Measurements from ENCODE around the gene MRAP. TPM values are rescaled to one million over a fixed set of nuclear protein-coding genes. Genes with fewer than 3 reads are reported as not detected.
"Not testable (repeated sequence)": the region's sequence is repeated elsewhere in the genome, so short reads cannot be mapped to it uniquely, and the experiment has no call there.

The MRAP gene
- total RNA-seq, 1 experiment from 2014 or later: not detected

- Histone ChIP-seq H3K9me3 (replicated peaks) (no peaks in the 10 kb centered on the region), H3K4me3 (no peak overlapping the region), H3K27me3 (no peaks in the 10 kb centered on the region), H3K27ac (no peak overlapping the region), H3K4me1 (no peaks in the 10 kb centered on the region), H3K36me3 (peaks cover 25% of the 10 kb centered on the region)
- no peak for DNase-seq
Observed at GRCh38 chr21:32308696-32309095, 10.0 kb downstream of the MRAP start.

- no peak for DNase-seq
- no peaks in the 10 kb centered on the region for H3K9me3 ChIP-seq (replicated peaks)
- H3K4me1 ChIP-seq: no peaks in the 10 kb centered on the region
- H3K27ac ChIP-seq: no peak overlapping the region
- H3K4me3 ChIP-seq: no peak overlapping the region
- H3K27me3 ChIP-seq: no peaks in the 10 kb centered on the region
- peaks cover 35% of the 10 kb centered on the region for H3K36me3 ChIP-seq
Observed at GRCh38 chr21:32309906-32310460, 11.3 kb downstream of the MRAP start.

- H3K36me3 ChIP-seq: peaks cover 43% of the 10 kb centered on the region
- not testable (repeated sequence) for H3K27me3 ChIP-seq; H3K4me1 ChIP-seq; H3K27ac ChIP-seq; DNase-seq; H3K4me3 ChIP-seq; H3K9me3 ChIP-seq (replicated peaks)
Observed at GRCh38 chr21:32310976-32311375, 12.3 kb downstream of the MRAP start.

GRCh38 chr21:32311621-32312020, 13.0 kb downstream of the MRAP start:
- H3K9me3 ChIP-seq (replicated peaks): no peaks in the 10 kb centered on the region
- H3K4me1 ChIP-seq: no peaks in the 10 kb centered on the region
- DNase-seq: no peak
- H3K36me3 ChIP-seq: peaks cover 49% of the 10 kb centered on the region
- H3K27ac ChIP-seq: no peak overlapping the region
- no peak overlapping the region for H3K4me3 ChIP-seq
- no peaks in the 10 kb centered on the region for H3K27me3 ChIP-seq

- Histone ChIP-seq H3K36me3 (peaks cover 48% of the 10 kb centered on the region), H3K27me3 (no peaks in the 10 kb centered on the region), H3K4me1 (no peaks in the 10 kb centered on the region), H3K27ac (no peak overlapping the region), H3K9me3 (replicated peaks) (no peaks in the 10 kb centered on the region), H3K4me3 (no peak overlapping the region)
- DNase-seq: no peak
Observed at GRCh38 chr21:32312326-32312725, 13.7 kb downstream of the MRAP start.

GRCh38 chr21:32312976-32313375, 14.3 kb downstream of the MRAP start:
- Histone ChIP-seq H3K4me1 (no peaks in the 10 kb centered on the region), H3K27me3 (no peaks in the 10 kb centered on the region), H3K4me3 (no peak overlapping the region), H3K36me3 (peaks cover 53% of the 10 kb centered on the region), H3K27ac (no peak overlapping the region), H3K9me3 (replicated peaks) (no peaks in the 10 kb centered on the region)
- no peak for DNase-seq

- Histone ChIP-seq H3K27me3 (no peaks in the 10 kb centered on the region), H3K27ac (no peak overlapping the region), H3K4me1 (no peaks in the 10 kb centered on the region), H3K36me3 (peaks cover 65% of the 10 kb centered on the region), H3K4me3 (no peak overlapping the region), H3K9me3 (replicated peaks) (no peaks in the 10 kb centered on the region)
- DNase-seq: no peak
Observed at GRCh38 chr21:32314806-32315205, 16.2 kb downstream of the MRAP start.

GRCh38 chr21:32315511-32316281, 17.0 kb downstream of the MRAP start:
- Histone ChIP-seq H3K36me3 (peaks cover 72% of the 10 kb centered on the region), H3K4me3 (no peak overlapping the region), H3K9me3 (replicated peaks) (no peaks in the 10 kb centered on the region), H3K27ac (no peak overlapping the region), H3K27me3 (no peaks in the 10 kb centered on the region), H3K4me1 (no peaks in the 10 kb centered on the region)
- DNase-seq: no peak

GRCh38 chr21:32316361-32317215, 17.9 kb downstream of the MRAP start:
- no peak for DNase-seq
- peaks cover 72% of the 10 kb centered on the region for H3K36me3 ChIP-seq
- H3K9me3 ChIP-seq (replicated peaks): no peaks in the 10 kb centered on the region
- no peaks in the 10 kb centered on the region for H3K4me1 ChIP-seq
- no peak overlapping the region for H3K27ac ChIP-seq
- H3K27me3 ChIP-seq: no peaks in the 10 kb centered on the region
- H3K4me3 ChIP-seq: no peak overlapping the region

GRCh38 chr21:32317726-32318125, 19.1 kb downstream of the MRAP start:
- peaks cover 83% of the 10 kb centered on the region for H3K36me3 ChIP-seq
- H3K27ac ChIP-seq: no peak overlapping the region
- no peaks in the 10 kb centered on the region for H3K27me3 ChIP-seq
- no peaks in the 10 kb centered on the region for H3K9me3 ChIP-seq (replicated peaks)
- no peak for DNase-seq
- H3K4me1 ChIP-seq: no peaks in the 10 kb centered on the region
- no peak overlapping the region for H3K4me3 ChIP-seq

- peaks cover 83% of the 10 kb centered on the region for H3K36me3 ChIP-seq
- H3K4me3 ChIP-seq: no peak overlapping the region
Observed at GRCh38 chr21:32319012-32319411, 20.4 kb downstream of the MRAP start.

GRCh38 chr21:32320059-32320458, 21.4 kb downstream of the MRAP start:
- no peak for DNase-seq
- H3K9me3 ChIP-seq (replicated peaks): no peaks in the 10 kb centered on the region
- H3K4me1 ChIP-seq: no peaks in the 10 kb centered on the region
- no peak overlapping the region for H3K27ac ChIP-seq
- H3K36me3 ChIP-seq: peaks cover 82% of the 10 kb centered on the region
- no peaks in the 10 kb centered on the region for H3K27me3 ChIP-seq
- no peak overlapping the region for H3K4me3 ChIP-seq

More at GRCh38 chr21:32319012-32319411, 20.4 kb downstream of the MRAP start:
- Histone ChIP-seq H3K27me3 (no peaks in the 10 kb centered on the region), H3K9me3 (replicated peaks) (no peaks in the 10 kb centered on the region), H3K27ac (no peak overlapping the region), H3K4me1 (no peaks in the 10 kb centered on the region)
- no peak for DNase-seq

GRCh38 chr21:32320726-32321125, 22.1 kb downstream of the MRAP start:
- Histone ChIP-seq H3K9me3 (replicated peaks) (no peaks in the 10 kb centered on the region), H3K4me3 (no peak overlapping the region), H3K36me3 (peaks cover 78% of the 10 kb centered on the region), H3K27ac (no peak overlapping the region), H3K27me3 (no peaks in the 10 kb centered on the region), H3K4me1 (no peaks in the 10 kb centered on the region)
- DNase-seq: no peak

- H3K9me3 ChIP-seq (replicated peaks): no peaks in the 10 kb centered on the region
- H3K36me3 ChIP-seq: peaks cover 78% of the 10 kb centered on the region
- H3K27ac ChIP-seq: no peak overlapping the region
- H3K4me1 ChIP-seq: no peaks in the 10 kb centered on the region
- DNase-seq: no peak
- H3K4me3 ChIP-seq: no peak overlapping the region
- H3K27me3 ChIP-seq: no peaks in the 10 kb centered on the region
Observed at GRCh38 chr21:32321480-32321879, 22.8 kb downstream of the MRAP start.

- no peaks in the 10 kb centered on the region for H3K9me3 ChIP-seq (replicated peaks)
- no peak for DNase-seq
- no peaks in the 10 kb centered on the region for H3K27me3 ChIP-seq
- no peaks in the 10 kb centered on the region for H3K4me1 ChIP-seq
- no peak overlapping the region for H3K27ac ChIP-seq
- H3K36me3 ChIP-seq: peaks cover 80% of the 10 kb centered on the region
- H3K4me3 ChIP-seq: no peak overlapping the region
Observed at GRCh38 chr21:32322103-32322502, 23.4 kb downstream of the MRAP start.

All from SJCRH30 (cell line).